Measurements from ENCODE around the gene SNRK.

- TF ChIP-seq SCRT1 (tag by site-specific recombination; IDR thresholded peaks at IDR 0.05; ENCODE audit: borderline replicate concordance) (no peak), ZNF580 (tag by site-specific recombination; IDR thresholded peaks at IDR 0.05) (no peak), ZFP3 (tag by site-specific recombination; IDR thresholded peaks at IDR 0.05; ENCODE audit: low read depth) (no peak), CTCF (tag by site-specific recombination; IDR thresholded peaks at IDR 0.05) (no peak), ZNF311 (tag by site-specific recombination; IDR thresholded peaks at IDR 0.05; ENCODE audit: borderline replicate concordance) (no peak)
Measured at GRCh38 chr3:43353393-43353792, 67.1 kb downstream of the SNRK start.

Measured in HEK293 (cell line).